Spinal cord (tissue), 10 donors: ENCODE results near the gene LMBR1L. TPM values are rescaled to one million over a fixed set of nuclear protein-coding genes. Genes with fewer than 3 reads are reported as not detected.

Experiments
- DNase-seq, 6 donors: peaks; one replicate each; pipeline versions ENCODE4 v3.0.0 to v3.0.0-alpha.2; 2013 to 2015; ENCODE audit warnings: low spot score in 6 of 6, low read depth in 4 of 6
- H3K27ac ChIP-seq: one replicate; pipeline ENCODE4 v1.5.1; 2013; ENCODE audit warnings: low read depth, low read length, control low read depth
- H3K27me3 ChIP-seq: one replicate; pipeline ENCODE4 v1.6.1; 2013; ENCODE audit warnings: low read length; ENCODE audit not compliant: control insufficient read depth, insufficient read depth
- H3K36me3 ChIP-seq: one replicate; pipeline ENCODE4 v1.6.1; 2013; ENCODE audit warnings: low read length; ENCODE audit not compliant: control insufficient read depth, insufficient read depth
- H3K4me1 ChIP-seq: one replicate; pipeline ENCODE4 v1.6.1; 2013; ENCODE audit warnings: low read length; ENCODE audit not compliant: control insufficient read depth, insufficient read depth
- H3K4me3 ChIP-seq: one replicate; pipeline ENCODE4 v1.5.1; 2013; ENCODE audit warnings: low read depth, low read length, control low read depth
- H3K9me3 ChIP-seq: one replicate; pipeline ENCODE4 v1.6.1; 2013; ENCODE audit warnings: low read length; ENCODE audit not compliant: control insufficient read depth, insufficient read depth
- WGBS: methylation state at CpG from one replicate; pipeline ENCODE4 v1.1.5; 2013; ENCODE audit warnings: missing lambda C conversion rate; ENCODE audit not compliant: insufficient coverage; 5-methylcytosine and 5-hydroxymethylcytosine counted together
- polyA plus RNA-seq, 2 donors: library from polyadenylated mRNA; unstranded; fragments of 120-200 nt; gene quantifications; one replicate each; pipeline ENCODE4 v1.2.1, GENCODE V29; 2013; ENCODE audit not compliant: insufficient read length in 2 of 2
- total RNA-seq, 2 donors: library from RNA; depleted of rRNA in 1 of 2; stranded (reverse); fragments of 120-200 nt in 1 of 2; fragments of >200 nt in 1 of 2; gene quantifications; one replicate each; pipeline versions ENCODE4 v1.2.3 to v1.2.4, GENCODE V29; 2013 to 2014
- donor health status: healthy.

The LMBR1L gene
- total and polyA plus RNA-seq, 4 donors, result 38.0 to 127 (median 64.7) TPM

- Histone ChIP-seq H3K27ac (no peak overlapping the region), H3K4me3 (no peak overlapping the region), H3K27me3 (no peaks in the 10 kb centered on the region), H3K9me3 (no peaks in the 10 kb centered on the region), H3K4me1 (peaks cover 15% of the 10 kb centered on the region), H3K36me3 (peaks cover 17% of the 10 kb centered on the region)
- 69% methylated on average over 1 of the region's 4 CpGs for WGBS
- DNase-seq, result no peak
Measured at GRCh38 chr12:49126852-49127763, 16.5 kb upstream of the LMBR1L start.

GRCh38 chr12:49121047-49121696, 10.5 kb upstream of the LMBR1L start:
- H3K27ac ChIP-seq, result no peak overlapping the region
- H3K4me1 ChIP-seq, result no peaks in the 10 kb centered on the region
- peak in 2 of 6 donors; percentile 65 to 80 for DNase-seq
- WGBS, result 8% methylated on average over 2 of the region's 6 CpGs
- no peaks in the 10 kb centered on the region for H3K9me3 ChIP-seq
- H3K27me3 ChIP-seq, result no peaks in the 10 kb centered on the region
- H3K36me3 ChIP-seq, result no peaks in the 10 kb centered on the region
- no peak overlapping the region for H3K4me3 ChIP-seq

- WGBS, result 15% methylated on average over 2 of the region's 6 CpGs
- no peak for DNase-seq
Measured at GRCh38 chr12:49111206-49111605, 559 bp upstream of the LMBR1L start.

GRCh38 chr12:49109641-49110463, 795 bp downstream of the LMBR1L start:
- 2% methylated on average over 25 of the region's 33 CpGs for WGBS
- no peaks in the 10 kb centered on the region for H3K27me3 ChIP-seq
- peaks cover 23% of the 10 kb centered on the region for H3K36me3 ChIP-seq
- DNase-seq, result peak in 2 of 6 donors; percentile 80 to 85
- no peaks in the 10 kb centered on the region for H3K9me3 ChIP-seq
- peak overlapping the region; percentile 98 for H3K27ac ChIP-seq
- H3K4me1 ChIP-seq, result peaks cover 35% of the 10 kb centered on the region
- H3K4me3 ChIP-seq, result peak overlapping the region; percentile 99

More at GRCh38 chr12:49111206-49111605, 559 bp upstream of the LMBR1L start:
- Histone ChIP-seq H3K4me1 (peaks cover 34% of the 10 kb centered on the region), H3K27ac (peak overlapping the region; percentile 98), H3K36me3 (peaks cover 10% of the 10 kb centered on the region), H3K27me3 (no peaks in the 10 kb centered on the region), H3K9me3 (no peaks in the 10 kb centered on the region), H3K4me3 (peak overlapping the region; percentile 99)

GRCh38 chr12:49108958-49109404, 1.7 kb downstream of the LMBR1L start:
- H3K4me3 ChIP-seq, result no peak overlapping the region
- peaks cover 32% of the 10 kb centered on the region for H3K36me3 ChIP-seq
- 68% methylated on average over 4 of the region's 4 CpGs for WGBS
- H3K4me1 ChIP-seq, result peaks cover 40% of the 10 kb centered on the region
- H3K27ac ChIP-seq, result peak overlapping the region; percentile 98
- no peaks in the 10 kb centered on the region for H3K9me3 ChIP-seq
- DNase-seq, result no peak
- no peaks in the 10 kb centered on the region for H3K27me3 ChIP-seq

- WGBS, result 77% methylated on average over 8 of the region's 9 CpGs
- Histone ChIP-seq H3K36me3 (peaks cover 64% of the 10 kb centered on the region), H3K4me3 (no peak overlapping the region), H3K4me1 (peaks cover 37% of the 10 kb centered on the region), H3K27me3 (no peaks in the 10 kb centered on the region), H3K27ac (no peak overlapping the region), H3K9me3 (no peaks in the 10 kb centered on the region)
- no peak for DNase-seq
Measured at GRCh38 chr12:49105504-49106084, 5.1 kb downstream of the LMBR1L start.

- Histone ChIP-seq H3K4me3 (no peak overlapping the region), H3K27me3 (no peaks in the 10 kb centered on the region), H3K27ac (no peak overlapping the region), H3K9me3 (no peaks in the 10 kb centered on the region), H3K4me1 (peaks cover 37% of the 10 kb centered on the region), H3K36me3 (peaks cover 72% of the 10 kb centered on the region)
- DNase-seq, result no peak
- WGBS, result 76% methylated on average over 3 of the region's 3 CpGs
Measured at GRCh38 chr12:49104822-49105221, 5.8 kb downstream of the LMBR1L start.

GRCh38 chr12:49100380-49100779, 10.3 kb downstream of the LMBR1L start:
- no peaks in the 10 kb centered on the region for H3K9me3 ChIP-seq
- no peak overlapping the region for H3K4me3 ChIP-seq
- H3K36me3 ChIP-seq, result peaks cover 93% of the 10 kb centered on the region
- no peak for DNase-seq
- 96% methylated on average over 3 of the region's 6 CpGs for WGBS
- H3K27me3 ChIP-seq, result peaks cover under 1% of the 10 kb centered on the region
- peaks cover 16% of the 10 kb centered on the region for H3K4me1 ChIP-seq
- H3K27ac ChIP-seq, result no peak overlapping the region

GRCh38 chr12:49098703-49099102, 11.9 kb downstream of the LMBR1L start:
- no peak for DNase-seq
- Histone ChIP-seq H3K4me1 (peaks cover 24% of the 10 kb centered on the region), H3K4me3 (no peak overlapping the region), H3K36me3 (peaks cover 76% of the 10 kb centered on the region), H3K9me3 (no peaks in the 10 kb centered on the region), H3K27ac (no peak overlapping the region), H3K27me3 (peaks cover 12% of the 10 kb centered on the region)
- 83% methylated on average over 1 of the region's 2 CpGs for WGBS
